ENCODE results near the gene GALNT8. TPM values are rescaled to one million over a fixed set of nuclear protein-coding genes. Genes with fewer than 3 reads are reported as not detected.

The GALNT8 gene
- total and polyA plus RNA-seq, 5 donors from 2014 or later = 2.0 to 7.3 (median 3.5) TPM

- Mint-ChIP-seq H3K27me3 (peaks cover 23% of the 10 kb centered on the region), H3K36me3 (peaks cover 3% of the 10 kb centered on the region), H3K9me3 (peaks cover 0 to 7% (median 0%) of the 10 kb centered on the region in 7 donors), H3K4me1 (no peaks in the 10 kb centered on the region), H3K4me3 (no peak overlapping the region), H3K27ac (peak overlapping the region in 1 of 3 donors; percentile 18)
- no peaks in the 10 kb centered on the region for H3K9me3 ChIP-seq (ENCODE audit: control insufficient read depth in 2 of 2, low read length in 2 of 2)
- no peak overlapping the region for H3K4me3 ChIP-seq (ENCODE audit: low read depth, low read length)
- H3K27me3 ChIP-seq (ENCODE audit: control insufficient read depth, insufficient read depth, low read length) = peaks cover 4% of the 10 kb centered on the region
- H3K4me1 ChIP-seq (ENCODE audit: control insufficient read depth, insufficient read depth, low read length, poor library complexity, severe bottlenecking) = no peaks in the 10 kb centered on the region
- no peaks in the 10 kb centered on the region for H3K36me3 ChIP-seq (ENCODE audit: control insufficient read depth, insufficient read depth, low read length)
- no peak overlapping the region for H3K27ac ChIP-seq (ENCODE audit: insufficient read depth, low read length, poor library complexity, severe bottlenecking)
- ATAC-seq (ENCODE audit: low read depth in 2 of 2) (no peak), DNase-seq (no peak)
Measured at GRCh38 chr12:4771172-4771959, 51.2 kb downstream of the GALNT8 start.

- Histone ChIP-seq H3K27me3 (ENCODE audit: control insufficient read depth, insufficient read depth, low read length) (peaks cover 4% of the 10 kb centered on the region), H3K36me3 (ENCODE audit: control insufficient read depth, insufficient read depth, low read length) (no peaks in the 10 kb centered on the region), H3K27ac (ENCODE audit: insufficient read depth, low read length, poor library complexity, severe bottlenecking) (no peak overlapping the region), H3K4me1 (ENCODE audit: control insufficient read depth, insufficient read depth, low read length, poor library complexity, severe bottlenecking) (no peaks in the 10 kb centered on the region), H3K4me3 (ENCODE audit: low read depth, low read length) (no peak overlapping the region), H3K9me3 (ENCODE audit: control insufficient read depth in 2 of 2, low read length in 2 of 2) (no peaks in the 10 kb centered on the region)
- Mint-ChIP-seq H3K4me3 (no peak overlapping the region), H3K27ac (no peak overlapping the region), H3K27me3 (peaks cover 27% of the 10 kb centered on the region), H3K36me3 (peaks cover 3% of the 10 kb centered on the region), H3K9me3 (peaks cover 0 to 7% (median 0%) of the 10 kb centered on the region in 7 donors), H3K4me1 (no peaks in the 10 kb centered on the region)
- ATAC-seq (ENCODE audit: low read depth in 2 of 2) = no peak
- no peak for DNase-seq
Measured at GRCh38 chr12:4771960-4772566, 51.9 kb downstream of the GALNT8 start.

- peaks cover under 1% of the 10 kb centered on the region for H3K36me3 Mint-ChIP-seq
- DNase-seq (no peak), ATAC-seq (ENCODE audit: low read depth in 2 of 2) (no peak)
- H3K4me3 Mint-ChIP-seq = no peak overlapping the region
- H3K4me1 Mint-ChIP-seq = no peaks in the 10 kb centered on the region
- peaks cover 49% of the 10 kb centered on the region for H3K27me3 Mint-ChIP-seq
- H3K27ac Mint-ChIP-seq = no peak overlapping the region
- H3K9me3 ChIP-seq (ENCODE audit: control insufficient read depth in 2 of 2, low read length in 2 of 2) = no peaks in the 10 kb centered on the region
- no peaks in the 10 kb centered on the region for H3K4me1 ChIP-seq (ENCODE audit: control insufficient read depth, insufficient read depth, low read length, poor library complexity, severe bottlenecking)
- peaks cover 7% of the 10 kb centered on the region for H3K27me3 ChIP-seq (ENCODE audit: control insufficient read depth, insufficient read depth, low read length)
- H3K9me3 Mint-ChIP-seq = peaks cover 0 to 7% (median 0%) of the 10 kb centered on the region in 7 donors
- H3K27ac ChIP-seq (ENCODE audit: insufficient read depth, low read length, poor library complexity, severe bottlenecking) = no peak overlapping the region
- no peak overlapping the region for H3K4me3 ChIP-seq (ENCODE audit: low read depth, low read length)
- H3K36me3 ChIP-seq (ENCODE audit: control insufficient read depth, insufficient read depth, low read length) = no peaks in the 10 kb centered on the region
Measured at GRCh38 chr12:4775936-4776335, 55.7 kb downstream of the GALNT8 start.

- Mint-ChIP-seq H3K27me3 (peaks cover 60% of the 10 kb centered on the region), H3K4me3 (no peak overlapping the region), H3K4me1 (no peaks in the 10 kb centered on the region), H3K36me3 (peaks cover 4% of the 10 kb centered on the region), H3K9me3 (peaks cover 0 to 4% (median 0%) of the 10 kb centered on the region in 7 donors), H3K27ac (no peak overlapping the region)
- peaks cover 7% of the 10 kb centered on the region for H3K27me3 ChIP-seq (ENCODE audit: control insufficient read depth, insufficient read depth, low read length)
- H3K9me3 ChIP-seq (ENCODE audit: control insufficient read depth in 2 of 2, low read length in 2 of 2) = peaks cover 0 to 4% of the 10 kb centered on the region in 2 experiments
- no peak overlapping the region for H3K4me3 ChIP-seq (ENCODE audit: low read depth, low read length)
- DNase-seq (no peak), ATAC-seq (ENCODE audit: low read depth in 2 of 2) (no peak)
- H3K36me3 ChIP-seq (ENCODE audit: control insufficient read depth, insufficient read depth, low read length) = no peaks in the 10 kb centered on the region
- H3K4me1 ChIP-seq (ENCODE audit: control insufficient read depth, insufficient read depth, low read length, poor library complexity, severe bottlenecking) = no peaks in the 10 kb centered on the region
- H3K27ac ChIP-seq (ENCODE audit: insufficient read depth, low read length, poor library complexity, severe bottlenecking) = no peak overlapping the region
Measured at GRCh38 chr12:4779749-4780148, 59.5 kb downstream of the GALNT8 start.

GRCh38 chr12:4780641-4781611, 60.7 kb downstream of the GALNT8 start:
- Histone ChIP-seq H3K36me3 (ENCODE audit: control insufficient read depth, insufficient read depth, low read length) (no peaks in the 10 kb centered on the region), H3K27me3 (ENCODE audit: control insufficient read depth, insufficient read depth, low read length) (peaks cover 9% of the 10 kb centered on the region), H3K4me3 (ENCODE audit: low read depth, low read length) (no peak overlapping the region), H3K27ac (ENCODE audit: insufficient read depth, low read length, poor library complexity, severe bottlenecking) (no peak overlapping the region), H3K4me1 (ENCODE audit: control insufficient read depth, insufficient read depth, low read length, poor library complexity, severe bottlenecking) (no peaks in the 10 kb centered on the region), H3K9me3 (ENCODE audit: control insufficient read depth in 2 of 2, low read length in 2 of 2) (peaks cover 0 to 4% of the 10 kb centered on the region in 2 experiments)
- Mint-ChIP-seq H3K27ac (no peak overlapping the region), H3K4me1 (no peaks in the 10 kb centered on the region), H3K4me3 (no peak overlapping the region), H3K9me3 (peaks cover 0 to 7% (median 0%) of the 10 kb centered on the region in 7 donors), H3K27me3 (peaks cover 54% of the 10 kb centered on the region), H3K36me3 (peaks cover 4% of the 10 kb centered on the region)
- no peak for DNase-seq
- ATAC-seq (ENCODE audit: low read depth in 2 of 2) = no peak

GRCh38 chr12:4784404-4785054, 64.3 kb downstream of the GALNT8 start:
- peaks cover 37% of the 10 kb centered on the region for H3K27me3 Mint-ChIP-seq
- H3K4me3 Mint-ChIP-seq = no peak overlapping the region
- Histone ChIP-seq H3K9me3 (ENCODE audit: control insufficient read depth in 2 of 2, low read length in 2 of 2) (peaks cover 0 to 4% of the 10 kb centered on the region in 2 experiments), H3K36me3 (ENCODE audit: control insufficient read depth, insufficient read depth, low read length) (no peaks in the 10 kb centered on the region), H3K27ac (ENCODE audit: insufficient read depth, low read length, poor library complexity, severe bottlenecking) (no peak overlapping the region), H3K4me1 (ENCODE audit: control insufficient read depth, insufficient read depth, low read length, poor library complexity, severe bottlenecking) (no peaks in the 10 kb centered on the region), H3K27me3 (ENCODE audit: control insufficient read depth, insufficient read depth, low read length) (peaks cover 7% of the 10 kb centered on the region), H3K4me3 (ENCODE audit: low read depth, low read length) (no peak overlapping the region)
- DNase-seq = no peak
- ATAC-seq (ENCODE audit: low read depth in 2 of 2) = no peak
- no peak overlapping the region for H3K27ac Mint-ChIP-seq
- H3K36me3 Mint-ChIP-seq = peaks cover 4% of the 10 kb centered on the region
- H3K4me1 Mint-ChIP-seq = no peaks in the 10 kb centered on the region
- H3K9me3 Mint-ChIP-seq = peaks cover 0 to 7% (median 0%) of the 10 kb centered on the region in 7 donors

- peak overlapping the region in 1 of 4 donors; percentile 84 for H3K4me3 Mint-ChIP-seq
Measured at GRCh38 chr12:4786795-4787194, 66.6 kb downstream of the GALNT8 start.

More at GRCh38 chr12:4786795-4787194, 66.6 kb downstream of the GALNT8 start:
- Mint-ChIP-seq H3K4me1 (no peaks in the 10 kb centered on the region), H3K9me3 (peaks cover 0 to 12% (median 2%) of the 10 kb centered on the region in 7 donors), H3K27me3 (peaks cover 27% of the 10 kb centered on the region), H3K36me3 (peaks cover 4% of the 10 kb centered on the region), H3K27ac (no peak overlapping the region)
- ATAC-seq (ENCODE audit: low read depth in 2 of 2) (no peak), DNase-seq (no peak)
- Histone ChIP-seq H3K27ac (ENCODE audit: insufficient read depth, low read length, poor library complexity, severe bottlenecking) (no peak overlapping the region), H3K27me3 (ENCODE audit: control insufficient read depth, insufficient read depth, low read length) (peaks cover 10% of the 10 kb centered on the region), H3K4me3 (ENCODE audit: low read depth, low read length) (no peak overlapping the region), H3K4me1 (ENCODE audit: control insufficient read depth, insufficient read depth, low read length, poor library complexity, severe bottlenecking) (no peaks in the 10 kb centered on the region), H3K9me3 (ENCODE audit: control insufficient read depth in 2 of 2, low read length in 2 of 2) (peaks cover 0 to 4% of the 10 kb centered on the region in 2 experiments), H3K36me3 (ENCODE audit: control insufficient read depth, insufficient read depth, low read length) (no peaks in the 10 kb centered on the region)

All from CD4-positive, CD25-positive, alpha-beta regulatory T cell (primary cell).